A549 (cell line): ENCODE results near the gene FAM111B. TPM values are rescaled to one million over a fixed set of nuclear protein-coding genes. Genes with fewer than 3 reads are reported as not detected.

Experiments
- BCL3 ChIP-seq: fragments of >200 bp; sonication (Bioruptor Twin); formaldehyde crosslinking; IDR thresholded peaks from 3 replicates; pipeline ENCODE4 v1.6.1; 2016
- CBX2 ChIP-seq: fragments of 200-600 bp; sonication (generic); IDR thresholded peaks from 2 replicates; pipeline ENCODE4 v1.6.1; 2016; ENCODE audit warnings: low read depth, mild to moderate bottlenecking, borderline replicate concordance
- CBX8 ChIP-seq: fragments of 200-600 bp; sonication (generic); IDR thresholded peaks from 2 replicates; pipeline ENCODE4 v1.6.1; 2016
- CEBPB ChIP-seq, 2 experiments: fragments of >200 bp in 1 of 2; sonication (Bioruptor Twin) in 1 of 2; formaldehyde crosslinking in 1 of 2; IDR thresholded peaks; 2 replicates each; pipeline ENCODE4 v1.6.1; 2012 to 2016
- E2F6 ChIP-seq: IDR thresholded peaks from 2 replicates; pipeline ENCODE4 v1.6.1; 2012; ENCODE audit warnings: low read depth, borderline replicate concordance
- EHF ChIP-seq: fragments of 250-450 bp; sonication (Bioruptor Pico); IDR thresholded peaks from 2 replicates; pipeline ENCODE4 v1.5.0; 2020; ENCODE audit warnings: mild to moderate bottlenecking
- EHMT2 ChIP-seq: fragments of 200-600 bp; sonication (generic); IDR thresholded peaks from 2 replicates; pipeline ENCODE4 v1.6.1; 2016; ENCODE audit warnings: antibody characterized with exemption, low read depth, mild to moderate bottlenecking, moderate library complexity
- EP300 ChIP-seq, 2 experiments: fragments of >200 bp; sonication (Bioruptor Twin); formaldehyde crosslinking; IDR thresholded peaks; 2 replicates in 1 of 2; 3 replicates in 1 of 2; pipeline ENCODE4 v1.6.1; 2016 to 2017
- ESRRA ChIP-seq: fragments of 150-350 bp; IDR thresholded peaks from 2 replicates; pipeline ENCODE4 v1.6.1; 2014; ENCODE audit warnings: mild to moderate bottlenecking, low read length, borderline replicate concordance
- HES2 ChIP-seq: fragments of >200 bp; sonication (Bioruptor Twin); formaldehyde crosslinking; IDR thresholded peaks from 2 replicates; pipeline ENCODE4 v1.6.1; 2016
- HEYL ChIP-seq: fragments of 250-450 bp; sonication (Bioruptor Pico); IDR thresholded peaks from 2 replicates; pipeline ENCODE4 v1.8.0; 2021; ENCODE audit warnings: mild to moderate bottlenecking, moderate library complexity
- HOXB13 ChIP-seq: fragments of 250-450 bp; sonication (Bioruptor Pico); IDR thresholded peaks from 2 replicates; pipeline ENCODE4 v1.5.0; 2020; ENCODE audit warnings: low read depth, mild to moderate bottlenecking, moderate library complexity
- HOXB5 ChIP-seq: fragments of 250-450 bp; sonication (Bioruptor Pico); IDR thresholded peaks from 2 replicates; pipeline ENCODE4 v1.5.0; 2020; ENCODE audit warnings: mild to moderate bottlenecking, moderate library complexity
- JUNB ChIP-seq: fragments of >200 bp; sonication (Bioruptor Twin); formaldehyde crosslinking; IDR thresholded peaks from 2 replicates; pipeline ENCODE4 v1.6.1; 2016
- KDM5A ChIP-seq: fragments of 200-600 bp; sonication (generic); IDR thresholded peaks from 2 replicates; pipeline ENCODE4 v1.6.1; 2016; ENCODE audit warnings: antibody characterized with exemption, mild to moderate bottlenecking
- MAFK ChIP-seq: fragments of 450-650 bp; IDR thresholded peaks from 2 replicates; pipeline ENCODE4 v1.6.1; 2014; ENCODE audit not compliant: partially characterized antibody
- MAZ ChIP-seq: fragments of 150-350 bp; IDR thresholded peaks from 2 replicates; pipeline ENCODE4 v1.6.1; 2014; ENCODE audit warnings: antibody characterized with exemption, low read depth, low read length, borderline replicate concordance
- MYC ChIP-seq: IDR thresholded peaks from 2 replicates; pipeline ENCODE4 v1.6.1; 2012; ENCODE audit warnings: mild to moderate bottlenecking, inconsistent platforms, low read length, improper control_type of control experiment, borderline replicate concordance
- NPAS2 ChIP-seq: fragments of 250-450 bp; sonication (Bioruptor Pico); IDR thresholded peaks from 2 replicates; pipeline ENCODE4 v1.8.0; 2022; ENCODE audit warnings: mild to moderate bottlenecking, moderate library complexity, borderline replicate concordance
- POLR2A ChIP-seq: IDR thresholded peaks from 2 replicates; pipeline ENCODE4 v1.6.1; 2012; ENCODE audit warnings: mild to moderate bottlenecking, low read length
- RAD21 ChIP-seq, 2 experiments: fragments of >200 bp in 1 of 2; sonication (Bioruptor Twin) in 1 of 2; formaldehyde crosslinking in 1 of 2; IDR thresholded peaks in 1 of 2; conservative IDR thresholded peaks in 1 of 2; 2 replicates in 1 of 2; 3 replicates in 1 of 2; pipeline ENCODE4 v1.6.1; 2012 to 2018; ENCODE audit warnings: inconsistent platforms in 1 of 2
- RARB ChIP-seq: fragments of 250-450 bp; sonication (Bioruptor Pico); IDR thresholded peaks from 2 replicates; pipeline ENCODE4 v1.8.0; 2021; ENCODE audit warnings: mild to moderate bottlenecking, moderate library complexity
- REST ChIP-seq: fragments of 200-600 bp; sonication (generic); IDR thresholded peaks from 2 replicates; pipeline ENCODE4 v1.6.1; 2016; ENCODE audit warnings: antibody characterized with exemption, mild to moderate bottlenecking, moderate library complexity
- RFX5 ChIP-seq: fragments of 450-650 bp; IDR thresholded peaks from 2 replicates; pipeline ENCODE4 v1.7.1; 2014; ENCODE audit warnings: antibody characterized with exemption, mild to moderate bottlenecking, moderate library complexity
- SMC3 ChIP-seq: fragments of >200 bp; sonication (Bioruptor Twin); formaldehyde crosslinking; IDR thresholded peaks from 3 replicates; pipeline ENCODE4 v1.6.1; 2018; ENCODE audit warnings: inconsistent platforms
- ZNF302 ChIP-seq: fragments of 250-450 bp; sonication (Bioruptor Pico); IDR thresholded peaks from 2 replicates; pipeline ENCODE4 v1.9.0; 2021; ENCODE audit warnings: inconsistent platforms, mild to moderate bottlenecking, moderate library complexity
- polyA plus RNA-seq, 4 experiments: library from polyadenylated mRNA; depleted of rRNA in 3 of 4; stranded (reverse); fragments of >200 nt; fragmentation: RNase III in 1 of 4; extraction: RNeasy Plus Mini Kit Qiagen cat#74134 plus additional on column Dnase treatment in 1 of 4; gene quantifications; 2 replicates in 3 of 4; 3 replicates in 1 of 4; pipeline ENCODE4 v1.2.3, GENCODE V29; 2011 to 2017

Gene FAM111B
- polyA plus RNA-seq, 2 of the 4 experiments (the other 2 are of a cell fraction): 6.9 to 11.0 TPM

GRCh38 chr11:59171508-59172322 lies 64.7 kb downstream of the FAM111B start, which contains the start of gene DTX4 (continued):
- TF ChIP-seq HEYL (CRISPR knock-in tag) (no peak), EHMT2 (no peak), JUNB (no peak), HOXB5 (no peak), KDM5A (no peak), CBX8 (no peak), MAFK (no peak), CBX2 (no peak), BCL3 (no peak), SMC3 (peak; percentile 77), NPAS2 (no peak), REST (no peak), E2F6 (peak; percentile 89), MAZ (peak; percentile 61; the same call in 1 of the 2 replicates), EHF (CRISPR knock-in tag) (no peak), HES2 (no peak), ZNF302 (CRISPR knock-in tag) (no peak), MYC (no peak), RAD21 (conservative IDR thresholded peaks at IDR 0.05 in 1 of 2, IDR thresholded peaks at IDR 0.05 in 1 of 2) (peak; percentile 83 to 90), ESRRA (no peak), RARB (CRISPR knock-in tag) (no peak), HOXB13 (CRISPR knock-in tag) (no peak), EP300 (IDR thresholded peaks at IDR 0.05) (no peak), POLR2A (peak; percentile 50), RFX5 (no peak), CEBPB (IDR thresholded peaks at IDR 0.05) (peak; percentile 17 to 58; a peak in 2 of 4 replicates)
